Stomach (tissue), 9 donors: ENCODE data around the gene LRRC61. TPM values are rescaled to one million over a fixed set of nuclear protein-coding genes. Genes with fewer than 3 reads are reported as not detected.

Experiments used
- DNase-seq, 2 donors: peaks; one replicate each; pipeline versions ENCODE4 v3.0.0 to v3.0.0-alpha.2; 2013 to 2019
- H3K27ac ChIP-seq, 5 donors: fragments of 200-600 bp in 4 of 5; sonication (generic) in 4 of 5; one replicate each; pipeline ENCODE4 v1.5.1; 2013 to 2019; ENCODE audit warnings: mild to moderate bottlenecking in 1 of 5, moderate library complexity in 1 of 5
- H3K27me3 ChIP-seq, 3 donors: fragments of 200-600 bp; sonication (generic); one replicate each; pipeline ENCODE4 v1.5.1; 2017 to 2019; ENCODE audit warnings: mixed run types in 1 of 3
- H3K36me3 ChIP-seq, 4 donors: fragments of 200-600 bp; sonication (generic); 1 replicate in 3 of 4; 2 replicates in 1 of 4; pipeline ENCODE4 v1.5.1; 2016 to 2019
- H3K4me1 ChIP-seq, 4 donors: fragments of 200-600 bp; sonication (generic); one replicate each; pipeline ENCODE4 v1.5.1; 2016 to 2019
- H3K4me3 ChIP-seq, 4 donors: fragments of 200-600 bp; sonication (generic) in 3 of 4; one replicate each; pipeline ENCODE4 v1.5.1; 2016 to 2019; ENCODE audit warnings: mild to moderate bottlenecking in 1 of 4
- H3K9me3 ChIP-seq, 4 donors: fragments of 200-600 bp; sonication (generic); one replicate each; pipeline ENCODE4 v1.5.1; 2016 to 2019
- CTCF ChIP-seq, 7 experiments: fragments of 450-650 bp in 4 of 7; fragments of 200-600 bp in 3 of 7; sonication (generic) in 3 of 7; IDR thresholded peaks; one replicate each; pipeline ENCODE4 v1.5.1; 2016 to 2019; ENCODE audit warnings: antibody characterized with exemption in 7 of 7, control low read depth in 2 of 7, mild to moderate bottlenecking in 1 of 7
- EP300 ChIP-seq: sonication (generic); formaldehyde crosslinking; IDR thresholded peaks from one replicate; pipeline ENCODE4 v1.6.1; 2017; ENCODE audit warnings: antibody characterized with exemption
- POLR2A ChIP-seq, 4 donors: fragments of 450-650 bp; IDR thresholded peaks; one replicate each; pipeline ENCODE4 v1.6.1; 2016; ENCODE audit warnings: antibody characterized with exemption in 4 of 4, control low read depth in 2 of 4, mild to moderate bottlenecking in 1 of 4, moderate library complexity in 1 of 4
- POLR2AphosphoS5 ChIP-seq, 3 donors: sonication (generic); formaldehyde crosslinking; IDR thresholded peaks; one replicate each; pipeline ENCODE4 v1.6.1; 2016; ENCODE audit warnings: antibody characterized with exemption in 3 of 3
- WGBS, 5 donors: extraction: QIAGEN DNeasy Blood & Tissue Kit in 3 of 5; methylation state at CpG; one replicate each; pipeline versions ENCODE4 v1.1.5 to v1.1.7; 2013 to 2018; 5-methylcytosine and 5-hydroxymethylcytosine counted together
- intact Hi-C: fragments of 100-400 bp; cut with DNase I; formaldehyde crosslinking; loops from one replicate; pipeline ENCODE4 v1.15.1; 2023; ENCODE audit warnings: low total_unique reads
- polyA plus RNA-seq, 3 donors: library from polyadenylated mRNA; stranded (reverse); fragments of 200-250 nt; gene quantifications; one replicate each; pipeline ENCODE4 v1.2.3, GENCODE V29; 2013
- total RNA-seq, 5 donors: library from RNA; depleted of rRNA; stranded (reverse); fragments of >200 nt; gene quantifications; one replicate each; pipeline versions ENCODE4 v1.1.0 to v1.2.3, GENCODE V29; 2014 to 2016
- donor health status: healthy with polysubstance abuse.
- donor health status: Bipolar disorder and iron deficiency.
- donor health status: healthy.

The LRRC61 gene
- total and polyA plus RNA-seq, 8 donors, result 5.6 to 15.9 (median 9.6) TPM; not detected in 2

GRCh38 chr7:150322114-150322832, 882 bp upstream of the LRRC61 start:
- H3K27me3 ChIP-seq, result no peaks in the 10 kb centered on the region
- TF ChIP-seq CTCF (IDR thresholded peaks at IDR 0.05) (no peak), EP300 (no peak), POLR2A (IDR thresholded peaks at IDR 0.05) (no peak), POLR2AphosphoS5 (IDR thresholded peaks at IDR 0.05) (no peak)
- H3K4me3 ChIP-seq, result peak overlapping the region; percentile 56 to 70 (median 64)
- peaks cover 0 to 19% (median 17%) of the 10 kb centered on the region in 4 donors for H3K36me3 ChIP-seq
- H3K4me1 ChIP-seq, result peaks cover 26 to 46% (median 34%) of the 10 kb centered on the region in 4 donors
- no peaks in the 10 kb centered on the region for H3K9me3 ChIP-seq
- H3K27ac ChIP-seq, result peak overlapping the region; percentile 86 to 96 (median 94)
- WGBS, 5 donors, result 50 to 63% (median 51%) methylated on average over 4 of the region's 4 CpGs
- peak in 1 of 2 donors; percentile 39 for DNase-seq
- intact Hi-C loops, result no loop called here

DNA sequence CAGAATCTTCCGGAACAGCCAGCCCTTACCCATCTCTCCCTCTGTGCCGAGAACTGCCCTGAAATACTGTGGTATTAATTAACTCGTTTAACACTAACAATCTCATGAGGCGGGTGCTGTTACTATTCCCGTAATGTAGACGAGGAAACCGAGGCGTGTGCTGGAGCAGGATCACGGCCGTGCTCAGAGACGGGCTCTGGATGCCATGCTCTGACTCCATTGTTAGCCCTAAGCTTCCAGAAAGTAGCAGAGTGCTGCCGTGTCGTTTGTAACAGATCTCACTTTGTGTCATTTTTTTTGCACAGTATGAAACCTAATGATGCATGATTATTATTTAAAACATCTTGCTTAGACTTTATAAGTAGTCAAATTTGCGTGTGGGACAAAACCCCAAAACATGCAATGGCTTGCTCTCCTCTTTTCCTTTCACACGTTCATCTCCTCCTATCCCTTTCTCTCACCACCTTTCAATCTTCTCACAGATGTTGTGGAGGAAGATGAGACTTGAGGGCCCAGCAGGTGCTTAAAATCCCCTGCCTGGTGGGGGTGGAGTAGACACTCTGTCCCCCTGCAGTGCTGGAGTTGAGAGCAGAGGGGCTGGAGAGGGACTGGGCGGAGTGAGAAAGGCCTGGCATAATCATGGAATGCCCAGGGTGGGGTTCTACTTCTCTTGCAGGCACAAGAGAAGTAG, 672 bp downstream of the LRRC61 start:
- Histone ChIP-seq H3K9me3 (no peaks in the 10 kb centered on the region), H3K36me3 (peaks cover 0 to 33% (median 28%) of the 10 kb centered on the region in 4 donors), H3K27ac (peak overlapping the region; percentile 86 to 96 (median 94)), H3K4me3 (peak overlapping the region; percentile 56 to 70 (median 64)), H3K27me3 (no peaks in the 10 kb centered on the region), H3K4me1 (peaks cover 26 to 46% (median 34%) of the 10 kb centered on the region in 4 donors)
- intact Hi-C loops, result no loop called here
- WGBS, 5 donors, result 10 to 17% (median 10%) methylated on average over 13 to 16 of the region's 16 CpGs
- no peak for TF ChIP-seq CTCF (IDR thresholded peaks at IDR 0.05)
- TF ChIP-seq EP300, result no peak
- TF ChIP-seq POLR2A (IDR thresholded peaks at IDR 0.05), result no peak
- TF ChIP-seq POLR2AphosphoS5 (IDR thresholded peaks at IDR 0.05), result no peak
- no peak for DNase-seq

DNA sequence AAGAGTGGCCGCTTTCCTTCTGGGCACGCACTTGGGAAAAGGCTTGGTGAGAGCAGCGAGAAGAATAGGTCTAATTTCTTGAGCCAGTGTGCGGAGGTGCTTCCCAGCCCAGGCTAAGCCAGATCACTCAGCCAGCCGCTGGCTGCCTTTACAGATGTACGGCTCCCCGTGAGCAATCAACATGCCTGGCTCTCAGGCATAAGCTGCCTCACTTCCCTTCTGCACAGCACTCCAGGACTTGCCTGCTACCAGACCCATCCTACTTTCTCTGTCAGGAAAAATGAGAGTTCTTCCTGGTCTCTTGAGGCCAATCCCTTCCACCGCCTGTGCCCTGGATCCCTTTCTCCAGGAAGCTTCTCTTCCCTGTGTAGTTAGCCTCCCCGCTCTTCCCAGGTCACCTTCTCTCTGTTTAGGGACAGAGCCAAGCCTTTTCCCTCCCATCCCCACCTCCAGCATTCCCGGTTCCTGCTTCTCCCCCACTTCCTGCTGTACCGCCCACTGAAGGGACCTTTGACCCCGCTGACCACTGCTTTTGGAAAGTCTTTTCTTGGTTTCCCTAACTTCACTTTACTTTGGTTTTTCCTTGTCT, 1.3 kb downstream of the LRRC61 start:
- Histone ChIP-seq H3K27ac (peak overlapping the region; percentile 49 to 96 (median 92)), H3K9me3 (no peaks in the 10 kb centered on the region), H3K4me3 (peak overlapping the region; percentile 56 to 70 (median 64)), H3K27me3 (no peaks in the 10 kb centered on the region), H3K4me1 (peaks cover 26 to 46% (median 34%) of the 10 kb centered on the region in 4 donors), H3K36me3 (peaks cover 0 to 39% (median 34%) of the 10 kb centered on the region in 4 donors)
- WGBS, 5 donors, result 31 to 53% (median 43%) methylated on average over 12 of the region's 12 CpGs
- TF ChIP-seq EP300 (no peak), POLR2AphosphoS5 (IDR thresholded peaks at IDR 0.05) (no peak), CTCF (IDR thresholded peaks at IDR 0.05) (no peak), POLR2A (IDR thresholded peaks at IDR 0.05) (no peak)
- intact Hi-C loops, result no loop called here
- DNase-seq, result peak in 1 of 2 donors; percentile 62

DNA sequence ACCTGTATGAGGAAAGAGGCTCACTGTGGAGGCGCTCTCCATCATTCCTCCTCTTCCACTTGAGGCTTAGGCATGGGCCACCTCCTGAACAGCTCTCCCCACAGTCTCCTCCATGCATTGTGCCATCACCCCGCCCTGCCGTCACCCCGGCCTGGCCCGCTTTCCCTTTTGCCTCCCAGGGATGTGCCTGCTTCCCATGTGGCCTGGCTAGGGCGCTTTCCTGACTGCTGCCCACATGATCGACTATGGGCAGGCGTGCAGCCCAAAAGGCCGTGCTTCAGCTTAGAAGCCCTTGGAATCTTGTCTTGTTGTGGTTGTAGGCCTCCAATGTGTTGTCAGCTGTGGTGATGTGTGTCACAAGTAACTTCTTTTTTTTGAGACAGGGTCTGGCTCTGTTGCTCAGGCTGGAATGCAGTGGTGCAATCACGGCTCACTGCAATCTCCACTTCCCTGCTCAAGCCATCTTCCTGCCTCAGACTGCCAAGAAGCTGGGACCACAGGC, 2.0 kb downstream of the LRRC61 start:
- H3K27me3 ChIP-seq, result no peaks in the 10 kb centered on the region
- H3K9me3 ChIP-seq, result no peaks in the 10 kb centered on the region
- peaks cover 26 to 46% (median 34%) of the 10 kb centered on the region in 4 donors for H3K4me1 ChIP-seq
- intact Hi-C loops, result no loop called here
- DNase-seq, result no peak
- 86 to 93% (median 90%) methylated on average over 10 of the region's 10 CpGs for WGBS, 5 donors
- H3K36me3 ChIP-seq, result peaks cover 0 to 46% (median 41%) of the 10 kb centered on the region in 4 donors
- H3K4me3 ChIP-seq, result no peak overlapping the region
- TF ChIP-seq POLR2A (IDR thresholded peaks at IDR 0.05) (no peak), CTCF (IDR thresholded peaks at IDR 0.05) (no peak), POLR2AphosphoS5 (IDR thresholded peaks at IDR 0.05) (peak in 1 of 3 donors; percentile 31), EP300 (no peak)
- H3K27ac ChIP-seq, result peak overlapping the region; percentile 49 to 96 (median 92)
